B cell (primary cell): Measurements from ENCODE around the gene TMEM131.

Experiments
- CTCF ChIP-seq: fragments of 200-600 bp; IDR thresholded peaks from one replicate; pipeline ENCODE4 v1.8.0; 2022; ENCODE audit warnings: antibody characterized with exemption, mild to moderate bottlenecking
- EZH2 ChIP-seq: IDR thresholded peaks from 2 replicates; pipeline ENCODE4 v1.6.1; 2012; ENCODE audit warnings: borderline replicate concordance, low read depth, mild to moderate bottlenecking, moderate library complexity, low read length; ENCODE audit not compliant: insufficient read depth, poor library complexity, severe bottlenecking

GRCh38 chr2:98012561-98012991 is 16.8 kb upstream of the TMEM131 start:
- TF ChIP-seq CTCF (no peak), EZH2 (no peak)
